Right kidney (tissue), 9 donors: ENCODE measurements around the gene RSPH9.
A peak's percentile ranks its signal among the peaks of the same experiment; 100 is the strongest.

ENCODE experiments used
- DNase-seq: peaks from one replicate; pipeline ENCODE4 v3.0.0-alpha.2; 2016
- long read RNA-seq, 8 donors: transcript quantifications; one replicate each; lab custom pipeline, GENCODE V29; 2026

Gene RSPH9
- long read RNA-seq, donor 1, partial matches to known transcripts = 7 of 98 reads
- long read RNA-seq, donor 1, other reads (novel, unspliced or antisense) = 88 of 98 reads
- long read RNA-seq, donor 2, partial matches to known transcripts = 0 of 36 reads
- long read RNA-seq, donor 2, other reads (novel, unspliced or antisense) = 35 of 36 reads
- long read RNA-seq, donor 3, partial matches to known transcripts = 0 of 1 reads
- long read RNA-seq, donor 3, other reads (novel, unspliced or antisense) = 0 of 1 reads
- long read RNA-seq, donor 4 = 0 reads
- long read RNA-seq, donor 5, partial matches to known transcripts = 0 of 81 reads
- long read RNA-seq, donor 5, other reads (novel, unspliced or antisense) = 79 of 81 reads
- long read RNA-seq, donor 6, partial matches to known transcripts = 0 of 2 reads
- long read RNA-seq, donor 6, other reads (novel, unspliced or antisense) = 0 of 2 reads
- long read RNA-seq, donor 7, partial matches to known transcripts = 0 of 1 reads
- long read RNA-seq, donor 7, other reads (novel, unspliced or antisense) = 0 of 1 reads
- long read RNA-seq, donor 8, partial matches to known transcripts = 0 of 1 reads
- long read RNA-seq, donor 8, other reads (novel, unspliced or antisense) = 0 of 1 reads

GRCh38 chr6:43644940-43645612 is at the start of gene RSPH9:
Gene RSPH9, plus strand, starts transcription at chr6:43645036. Its CDS starts 63 bp downstream, at chr6:43645099.
- peak; percentile 69 for DNase-seq

GRCh38 chr6:43600595-43600994 is 44.2 kb upstream of the RSPH9 start:
- no peak for DNase-seq

DNA sequence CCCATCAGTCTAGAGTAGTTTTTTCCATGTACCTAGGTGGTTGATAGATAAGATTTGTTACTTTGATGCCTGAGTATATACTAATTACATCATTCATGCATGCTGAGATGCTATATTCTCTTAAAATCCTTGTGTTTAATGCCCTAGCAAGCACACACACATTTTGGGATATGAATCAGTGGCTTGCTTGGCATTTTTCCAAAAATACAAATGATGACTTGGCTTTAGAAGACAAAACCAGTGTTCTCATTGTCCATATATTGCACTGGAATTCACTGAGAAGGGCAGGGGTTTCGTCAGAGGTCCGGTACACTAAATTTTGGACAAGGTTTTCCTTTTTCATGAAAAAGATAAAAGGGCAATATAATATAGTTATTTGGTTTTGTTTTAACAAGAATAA is 40.7 kb upstream of the RSPH9 start:
- DNase-seq = no peak

- DNase-seq = no peak
Observed at GRCh38 chr6:43606019-43606418, 38.8 kb upstream of the RSPH9 start.

GRCh38 chr6:43608310-43608763 is 36.5 kb upstream of the RSPH9 start:
- DNase-seq = peak; percentile 40

DNA sequence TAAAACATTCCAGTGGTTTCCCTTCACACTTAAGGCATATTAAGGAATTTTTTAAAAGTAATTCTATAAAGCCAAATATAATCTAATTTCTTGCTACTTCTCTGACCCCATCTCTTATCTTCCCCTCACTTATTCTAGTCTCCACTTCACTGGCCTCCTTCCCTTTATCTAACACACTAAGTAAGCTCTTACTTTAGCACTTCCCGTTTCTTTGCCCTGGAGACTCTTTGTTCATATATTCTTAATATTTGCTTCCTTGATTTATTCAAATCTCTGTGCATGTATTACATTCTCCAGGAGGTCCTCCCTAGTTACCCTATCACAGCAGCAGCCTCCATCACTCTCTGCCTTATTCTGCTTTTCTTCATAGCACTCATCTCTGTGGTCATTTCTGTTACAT is 36.0 kb upstream of the RSPH9 start:
- DNase-seq = no peak

- DNase-seq = no peak
Observed at GRCh38 chr6:43609402-43609801, 35.4 kb upstream of the RSPH9 start.

- DNase-seq = no peak
Observed at GRCh38 chr6:43610431-43610830, 34.4 kb upstream of the RSPH9 start.

- DNase-seq = no peak
Observed at GRCh38 chr6:43613721-43614395, 31.0 kb upstream of the RSPH9 start.

DNA sequence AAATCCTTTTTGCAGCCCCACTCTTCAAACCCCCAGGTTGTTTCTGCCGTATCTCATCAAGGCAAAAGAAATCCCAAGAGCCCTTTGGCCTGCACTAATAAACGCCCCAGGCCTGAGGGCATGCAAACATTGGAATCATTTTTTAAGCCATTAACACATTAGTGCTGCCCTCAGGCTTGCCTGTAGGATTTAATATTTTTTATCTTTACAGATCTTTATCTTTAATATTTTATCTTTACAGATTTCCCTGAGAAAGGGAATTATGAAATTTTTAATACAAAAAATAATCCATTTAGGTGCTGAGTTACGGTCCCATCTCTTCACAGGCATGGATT is 30.5 kb upstream of the RSPH9 start:
- DNase-seq = no peak

DNA sequence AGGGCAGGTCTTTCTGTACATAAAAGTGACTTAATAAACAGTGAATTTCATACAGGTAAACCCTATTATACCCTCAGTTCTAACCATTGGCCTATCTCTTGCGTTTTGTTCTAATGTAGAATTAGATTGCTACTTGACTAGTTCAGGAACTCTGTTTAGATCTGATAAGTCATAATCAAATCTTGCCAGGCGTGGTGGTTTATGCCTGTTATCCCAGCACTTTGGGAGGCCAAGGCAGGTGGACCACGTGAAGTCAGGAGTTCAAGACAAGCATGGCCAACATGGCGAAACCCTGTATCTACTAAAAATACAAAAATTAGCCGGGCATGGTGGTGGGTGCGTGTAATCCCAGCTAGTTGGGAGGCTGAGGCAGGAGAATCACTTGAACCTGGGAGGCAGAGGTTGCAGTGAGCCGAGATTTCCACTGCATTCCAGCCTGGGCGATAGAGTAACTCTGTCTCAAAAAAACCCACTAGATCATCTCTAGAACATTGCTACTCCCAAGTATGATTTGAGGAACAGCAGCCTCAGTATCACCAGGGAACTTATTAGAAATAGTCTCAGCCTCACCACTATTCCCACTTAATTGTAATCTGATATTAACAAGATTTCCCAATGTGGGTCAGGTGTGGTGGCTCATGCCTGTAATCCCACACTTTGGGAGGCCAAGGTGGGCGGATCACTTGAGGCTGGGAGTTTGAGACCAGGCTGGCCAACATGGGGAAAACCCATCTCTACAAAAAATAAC is 27.9 kb upstream of the RSPH9 start:
- no peak for DNase-seq

- no peak for DNase-seq
Observed at GRCh38 chr6:43621078-43621835, 23.6 kb upstream of the RSPH9 start.

DNA sequence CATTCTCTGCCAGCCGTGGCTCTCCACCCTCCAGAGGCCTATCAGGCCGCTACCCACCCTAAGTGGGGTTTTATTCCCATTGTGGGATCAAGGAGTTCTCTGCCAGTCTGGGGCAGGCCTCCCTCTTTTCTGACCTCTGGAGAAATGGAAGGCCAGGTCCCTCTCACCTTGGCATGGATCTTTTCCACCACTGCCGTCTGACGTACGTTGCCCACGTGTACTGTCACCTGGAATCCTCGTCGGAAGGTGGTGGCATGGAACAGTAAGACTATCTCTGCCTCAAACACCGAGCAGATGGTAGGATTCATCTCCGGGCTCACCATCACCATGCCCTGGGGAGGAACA is 23.0 kb upstream of the RSPH9 start:
- DNase-seq = no peak

GRCh38 chr6:43622541-43622940 is 22.3 kb upstream of the RSPH9 start:
- DNase-seq = no peak

DNA sequence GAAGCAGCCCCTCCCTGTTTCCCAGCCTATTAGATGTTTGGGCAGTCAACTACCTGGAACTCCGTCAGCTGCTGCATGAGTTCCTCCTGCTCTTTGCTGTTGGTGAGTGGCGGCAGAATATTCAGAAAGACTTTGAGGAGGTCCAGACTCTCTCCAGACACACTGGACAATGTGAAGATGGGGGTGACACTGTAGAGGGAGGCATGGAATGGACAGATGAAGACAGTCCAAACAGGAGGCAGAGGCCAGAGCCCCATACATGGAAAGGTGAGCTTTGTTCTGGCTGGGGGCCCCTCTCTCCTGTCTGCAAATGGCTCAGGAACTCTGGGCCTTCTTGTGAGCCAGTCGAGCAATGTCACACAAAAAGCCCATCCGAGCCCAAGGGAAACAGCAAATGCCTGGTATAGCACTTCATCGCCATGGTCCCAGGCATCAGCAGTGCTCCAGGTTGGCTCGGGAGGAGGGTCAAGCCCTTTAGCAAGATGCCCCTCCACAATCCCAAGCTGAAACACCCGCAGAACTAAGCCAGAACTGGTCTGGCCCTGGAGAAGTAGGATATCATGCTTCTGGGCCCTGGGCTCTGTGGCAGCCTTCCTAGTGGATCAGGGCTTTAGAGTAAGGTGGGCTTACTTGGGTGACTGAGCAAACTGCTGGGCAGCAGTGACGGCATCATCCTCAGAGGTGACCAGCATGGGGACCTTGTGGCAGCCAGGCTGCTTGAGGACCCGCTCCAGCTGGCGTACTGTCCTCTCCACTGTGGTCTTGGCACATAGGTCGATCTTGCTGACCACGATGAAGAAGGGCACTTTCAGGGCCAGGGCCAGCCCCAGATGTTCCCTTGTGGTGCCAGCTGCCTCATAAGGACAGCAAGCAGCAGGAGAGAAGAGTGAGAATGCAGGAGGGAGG is 20.7 kb upstream of the RSPH9 start:
- no peak for DNase-seq

DNA sequence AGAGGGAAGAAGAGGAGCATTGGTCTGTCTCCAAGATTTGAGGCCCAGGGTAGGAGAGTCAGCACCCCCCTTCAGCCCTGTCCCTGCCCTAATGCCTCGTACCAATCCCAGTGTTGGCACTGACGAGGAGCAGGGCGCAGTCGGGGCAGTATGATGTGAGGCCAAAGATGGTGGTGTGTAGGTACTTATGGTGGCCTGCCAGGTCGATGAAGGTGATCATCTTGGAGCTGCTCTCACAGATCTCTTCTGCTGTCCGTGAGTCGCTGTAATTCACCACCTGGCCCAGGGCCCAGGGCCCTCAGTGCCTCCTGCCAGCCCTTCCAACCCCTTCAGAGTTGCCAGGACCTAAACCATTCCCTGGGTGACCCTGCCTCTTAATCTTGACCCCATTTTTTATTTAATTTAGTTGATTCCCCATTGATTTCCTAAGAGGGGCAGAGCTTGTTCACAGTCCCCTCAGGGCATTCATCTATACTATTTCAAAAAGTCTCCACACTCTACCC is 20.0 kb upstream of the RSPH9 start:
- DNase-seq = no peak

DNA sequence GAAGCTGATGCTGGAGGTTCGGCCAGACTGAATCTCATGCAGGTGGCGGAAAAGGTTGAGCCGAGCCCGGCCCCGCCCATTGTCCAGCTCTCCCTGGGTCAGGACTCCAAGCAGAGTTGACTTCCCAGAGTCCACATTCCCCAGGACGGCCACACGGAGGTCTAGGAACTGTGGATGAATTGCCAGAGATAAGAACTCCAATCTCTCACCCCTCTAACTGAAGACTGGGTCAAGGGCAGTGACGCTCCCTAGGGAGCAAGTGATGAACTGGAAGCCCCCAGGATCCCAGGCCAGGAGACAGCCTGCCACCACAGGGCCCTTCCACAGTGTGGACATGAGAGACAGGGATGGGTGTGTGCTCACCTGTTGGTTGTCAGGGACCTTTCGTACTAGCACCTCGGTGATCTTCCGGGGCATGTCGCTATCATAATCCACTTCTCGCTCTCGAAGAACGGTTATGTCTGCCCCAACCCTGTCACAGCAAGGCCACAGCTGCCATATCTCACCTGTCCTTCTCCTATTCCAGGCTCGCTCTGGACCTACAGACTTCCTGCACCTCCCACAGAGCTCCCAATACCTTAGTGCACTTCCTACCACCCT is 19.3 kb upstream of the RSPH9 start:
- DNase-seq = no peak

- DNase-seq = peak; percentile 17
Observed at GRCh38 chr6:43627008-43627825, 17.6 kb upstream of the RSPH9 start.
